ENCODE data around the gene NUDC. TPM values are rescaled to one million over a fixed set of nuclear protein-coding genes. Genes with fewer than 3 reads are reported as not detected.

The NUDC gene
- total RNA-seq, 4 donors from 2014 or later = 64.8 to 94.5 (median 68.1) TPM

DNA sequence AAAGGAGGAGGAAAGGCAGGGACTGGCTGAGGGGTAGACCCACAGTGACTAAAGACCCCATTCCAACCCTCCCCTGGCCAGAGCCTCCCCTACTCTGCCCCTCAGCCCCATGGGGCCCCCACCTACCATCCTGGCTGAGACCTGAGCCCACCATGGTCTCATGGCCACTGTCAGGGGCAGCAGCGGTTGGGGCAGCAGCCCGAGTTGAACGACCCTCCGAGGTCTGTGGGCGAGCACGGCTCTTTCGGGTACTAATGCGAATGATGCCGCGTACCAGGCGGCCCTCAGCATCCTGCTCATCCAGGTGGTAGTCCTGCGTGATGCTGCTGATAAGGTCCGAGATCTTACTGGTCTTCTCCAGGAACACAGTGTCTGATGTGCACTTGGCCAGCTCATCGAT is 29.7 kb downstream of the NUDC start:
- Histone ChIP-seq H3K4me1 (no peaks in the 10 kb centered on the region), H3K4me3 (no peak overlapping the region), H3K27me3 (peaks cover 27% of the 10 kb centered on the region), H3K9me3 (peaks cover 0 to 10% (median 0%) of the 10 kb centered on the region in 3 donors), H3K36me3 (peaks cover 0 to 14% of the 10 kb centered on the region in 2 donors), H3K27ac (no peak overlapping the region)
- ATAC-seq = no peak
- WGBS, 2 donors (ENCODE audit: low coverage in 1 of 2) = 88 to 100% methylated on average over 1 to 10 of the region's 14 CpGs
- no peak for TF ChIP-seq POLR2A (IDR thresholded peaks at IDR 0.05)
- no peak for TF ChIP-seq POLR2AphosphoS5 (IDR thresholded peaks at IDR 0.05)
- TF ChIP-seq EP300 (IDR thresholded peaks at IDR 0.05) = no peak
- TF ChIP-seq, protein P1, sequence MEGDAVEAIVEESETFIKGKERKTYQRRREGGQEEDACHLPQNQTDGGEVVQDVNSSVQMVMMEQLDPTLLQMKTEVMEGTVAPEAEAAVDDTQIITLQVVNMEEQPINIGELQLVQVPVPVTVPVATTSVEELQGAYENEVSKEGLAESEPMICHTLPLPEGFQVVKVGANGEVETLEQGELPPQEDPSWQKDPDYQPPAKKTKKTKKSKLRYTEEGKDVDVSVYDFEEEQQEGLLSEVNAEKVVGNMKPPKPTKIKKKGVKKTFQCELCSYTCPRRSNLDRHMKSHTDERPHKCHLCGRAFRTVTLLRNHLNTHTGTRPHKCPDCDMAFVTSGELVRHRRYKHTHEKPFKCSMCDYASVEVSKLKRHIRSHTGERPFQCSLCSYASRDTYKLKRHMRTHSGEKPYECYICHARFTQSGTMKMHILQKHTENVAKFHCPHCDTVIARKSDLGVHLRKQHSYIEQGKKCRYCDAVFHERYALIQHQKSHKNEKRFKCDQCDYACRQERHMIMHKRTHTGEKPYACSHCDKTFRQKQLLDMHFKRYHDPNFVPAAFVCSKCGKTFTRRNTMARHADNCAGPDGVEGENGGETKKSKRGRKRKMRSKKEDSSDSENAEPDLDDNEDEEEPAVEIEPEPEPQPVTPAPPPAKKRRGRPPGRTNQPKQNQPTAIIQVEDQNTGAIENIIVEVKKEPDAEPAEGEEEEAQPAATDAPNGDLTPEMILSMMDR (IDR thresholded peaks at IDR 0.05) = no peak

DNA sequence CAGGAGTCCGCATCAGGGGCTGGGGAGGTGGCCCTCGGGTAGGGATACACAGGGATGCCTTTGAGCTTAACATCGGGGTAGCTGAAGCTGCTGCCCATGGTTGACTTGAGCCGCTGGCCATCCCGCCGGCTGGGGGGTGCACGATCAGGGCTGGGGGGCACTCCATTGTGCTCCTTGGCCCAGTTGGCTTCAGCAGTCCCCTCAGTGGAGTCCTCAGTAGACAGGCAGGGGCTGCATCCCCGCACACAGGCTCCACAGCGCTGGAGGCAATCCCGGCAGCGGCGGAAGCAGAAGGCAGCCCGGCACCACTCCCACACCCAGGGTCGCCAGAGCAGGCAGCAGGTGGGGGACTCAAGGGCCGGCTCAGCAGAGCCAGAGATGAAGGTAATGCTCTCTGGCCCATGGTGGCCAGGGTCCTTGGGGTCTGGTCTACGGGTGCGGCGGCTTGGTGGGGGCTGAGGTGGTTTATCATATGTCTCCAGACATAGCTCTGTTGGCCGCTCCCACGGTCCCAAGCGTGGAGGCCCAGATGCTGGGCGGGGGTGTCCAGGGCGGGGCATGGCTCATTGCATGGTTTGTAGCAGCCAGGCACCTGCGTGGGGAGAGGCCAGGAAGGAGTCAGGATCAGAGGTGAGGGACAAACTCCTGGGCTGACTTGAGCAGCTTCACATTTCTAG is 30.4 kb downstream of the NUDC start:
- peaks cover 33% of the 10 kb centered on the region for H3K27me3 ChIP-seq
- TF ChIP-seq POLR2AphosphoS5 (IDR thresholded peaks at IDR 0.05) (no peak), POLR2A (IDR thresholded peaks at IDR 0.05) (no peak)
- TF ChIP-seq, protein P1 (IDR thresholded peaks at IDR 0.05) = no peak
- WGBS, 2 donors (ENCODE audit: low coverage in 1 of 2) = 100% methylated on average over 1 to 2 of the region's 24 CpGs
- H3K9me3 ChIP-seq = peaks cover 0 to 17% (median 0%) of the 10 kb centered on the region in 3 donors
- H3K36me3 ChIP-seq = peaks cover 0 to 6% of the 10 kb centered on the region in 2 donors
- no peak for ATAC-seq
- H3K27ac ChIP-seq = no peak overlapping the region
- H3K4me3 ChIP-seq = no peak overlapping the region
- H3K4me1 ChIP-seq = no peaks in the 10 kb centered on the region

DNA sequence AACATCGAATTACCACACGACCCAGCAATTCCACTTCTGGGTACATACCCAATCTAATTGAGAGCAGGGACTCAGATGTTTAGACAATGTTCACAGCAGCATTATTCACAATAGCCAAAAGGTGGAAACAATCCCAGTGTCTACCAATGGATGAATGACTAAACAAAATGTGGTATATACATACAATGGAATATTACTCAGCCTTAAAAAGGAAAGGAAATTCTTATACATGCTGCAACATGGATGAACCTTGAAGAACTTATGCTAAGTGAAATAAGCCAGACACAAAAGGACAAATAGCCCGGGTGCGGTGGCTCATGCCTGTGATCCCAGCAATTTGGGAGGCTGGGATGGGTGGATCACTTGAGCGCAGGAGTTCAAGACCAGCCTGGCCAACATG is 31.8 kb downstream of the NUDC start:
- TF ChIP-seq, protein P1 (IDR thresholded peaks at IDR 0.05) = no peak
- no peak for TF ChIP-seq POLR2AphosphoS5 (IDR thresholded peaks at IDR 0.05)
- no peak for TF ChIP-seq EP300 (IDR thresholded peaks at IDR 0.05)
- no peak for TF ChIP-seq POLR2A (IDR thresholded peaks at IDR 0.05)
- Histone ChIP-seq H3K4me1 (no peaks in the 10 kb centered on the region), H3K9me3 (peaks cover 0 to 19% (median 0%) of the 10 kb centered on the region in 3 donors), H3K27ac (no peak overlapping the region), H3K27me3 (peaks cover 47% of the 10 kb centered on the region), H3K4me3 (no peak overlapping the region), H3K36me3 (no peaks in the 10 kb centered on the region)
- ATAC-seq = no peak
- 93 to 100% methylated on average over 3 to 5 of the region's 5 CpGs for WGBS, 2 donors (ENCODE audit: low coverage in 1 of 2)

DNA sequence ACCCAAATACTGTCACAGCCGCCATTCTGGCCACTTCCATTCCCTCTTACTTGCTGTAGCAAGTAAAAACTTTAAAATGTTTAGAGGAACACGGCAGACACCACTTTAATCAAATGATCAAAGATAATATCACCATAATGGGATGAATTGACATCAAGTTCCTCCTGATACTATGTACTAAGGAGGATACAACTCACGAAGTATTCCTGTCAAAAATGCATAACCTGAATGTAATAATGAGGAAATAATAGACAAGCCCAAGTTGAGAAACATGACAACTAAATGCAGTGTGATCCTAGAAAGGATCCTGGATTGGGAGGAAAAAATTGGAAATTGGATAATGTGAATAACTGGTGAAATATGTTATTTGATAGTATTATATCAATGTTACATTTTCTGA is 34.8 kb downstream of the NUDC start:
- WGBS, 2 donors (ENCODE audit: low coverage in 1 of 2) = 49 to 100% methylated on average over 2 to 3 of the region's 3 CpGs
- peaks cover 76% of the 10 kb centered on the region for H3K27me3 ChIP-seq

More for the DNA sequence above, 34.8 kb downstream of the NUDC start:
- H3K27ac ChIP-seq = no peak overlapping the region
- peaks cover 0 to 19% (median 0%) of the 10 kb centered on the region in 3 donors for H3K9me3 ChIP-seq
- ATAC-seq = no peak
- no peak overlapping the region for H3K4me3 ChIP-seq
- no peaks in the 10 kb centered on the region for H3K36me3 ChIP-seq
- H3K4me1 ChIP-seq = peaks cover 0 to 13% (median 10%) of the 10 kb centered on the region in 3 donors
- TF ChIP-seq POLR2AphosphoS5 (IDR thresholded peaks at IDR 0.05) = no peak
- TF ChIP-seq POLR2A (IDR thresholded peaks at IDR 0.05) = no peak
- no peak for TF ChIP-seq EP300 (IDR thresholded peaks at IDR 0.05)
- TF ChIP-seq, protein P1 (IDR thresholded peaks at IDR 0.05) = no peak
